GM12878 (cell line): ENCODE measurements around the gene NSMCE1.

Experiments used
- HDAC2 ChIP-seq: fragments of 200-600 bp; sonication (generic); IDR thresholded peaks from 2 replicates; pipeline ENCODE4 v1.6.1; 2017
- PBX3 ChIP-seq: IDR thresholded peaks from 2 replicates; pipeline ENCODE4 v1.6.1; 2011; ENCODE audit warnings: mild to moderate bottlenecking, low read depth, low read length, moderate library complexity; ENCODE audit not compliant: insufficient replicate concordance

GRCh38 chr16:27252206-27252585 is 16.4 kb downstream of the NSMCE1 start:
- TF ChIP-seq PBX3 (no peak), HDAC2 (no peak)
